HepG2 (cell line): ENCODE results near the gene ACSM2B. TPM values are rescaled to one million over a fixed set of nuclear protein-coding genes. Genes with fewer than 3 reads are reported as not detected.

ENCODE experiments used
- AGO1 ChIP-seq: fragments of 200-400 bp; formaldehyde crosslinking; IDR thresholded peaks from 2 replicates; pipeline ENCODE4 v1.6.1; 2017; ENCODE audit warnings: mild to moderate bottlenecking, low read depth, low read length, moderate library complexity; ENCODE audit not compliant: poor library complexity, severe bottlenecking
- ASH2L ChIP-seq: fragments of 300-600, 200-600 bp; sonication (generic); IDR thresholded peaks from 2 replicates; pipeline ENCODE4 v1.7.0; 2017; ENCODE audit warnings: low read depth, mild to moderate bottlenecking, moderate library complexity, mixed read lengths, low read length; ENCODE audit not compliant: insufficient read length
- CEBPG ChIP-seq: IDR thresholded peaks from 2 replicates; pipeline ENCODE4 v1.6.1; 2016
- CHD2 ChIP-seq: IDR thresholded peaks from 2 replicates; pipeline ENCODE4 v1.6.1; 2011; ENCODE audit warnings: low read depth, low read length, improper control_type of control experiment
- ELF3 ChIP-seq: IDR thresholded peaks from 2 replicates; pipeline ENCODE4 v1.6.1; 2016; ENCODE audit warnings: missing genetic modification reagents, missing compliant biosample characterization
- FOXJ3 ChIP-seq: sonication (generic); formaldehyde crosslinking; IDR thresholded peaks from 2 replicates; pipeline ENCODE4 v1.4.0; 2020; ENCODE audit warnings: missing genetic modification reagents, mild to moderate bottlenecking, borderline replicate concordance
- GZF1 ChIP-seq: sonication (generic); formaldehyde crosslinking; IDR thresholded peaks from 2 replicates; pipeline ENCODE4 v1.5.1; 2020; ENCODE audit warnings: mild to moderate bottlenecking, missing genetic modification reagents
- HDAC1 ChIP-seq: sonication (generic); formaldehyde crosslinking; IDR thresholded peaks from 2 replicates; pipeline ENCODE4 v1.5.1; 2020; ENCODE audit warnings: mild to moderate bottlenecking, missing genetic modification reagents
- HOMEZ ChIP-seq: IDR thresholded peaks from 2 replicates; pipeline ENCODE4 v1.6.1; 2016; ENCODE audit warnings: low read depth
- JARID2 ChIP-seq: sonication (generic); formaldehyde crosslinking; IDR thresholded peaks from 2 replicates; pipeline ENCODE4 v1.8.1; 2023; ENCODE audit warnings: missing genetic modification reagents, inconsistent platforms; ENCODE audit not compliant: insufficient replicate concordance
- LRRFIP1 ChIP-seq: sonication (generic); formaldehyde crosslinking; conservative IDR thresholded peaks from 2 replicates; pipeline ENCODE4 v1.4.0; 2020; ENCODE audit warnings: missing genetic modification reagents
- NBN ChIP-seq: fragments of 450-650 bp; conservative IDR thresholded peaks from 2 replicates; pipeline ENCODE4 v1.6.1; 2017
- SOX13 ChIP-seq, 3 experiments: fragments of 450-650 bp in 1 of 3; sonication (generic) in 1 of 3; formaldehyde crosslinking in 1 of 3; IDR thresholded peaks in 2 of 3; conservative IDR thresholded peaks in 1 of 3; 2 replicates each; pipeline versions ENCODE4 v1.5.0 to v1.6.1; 2016 to 2020; ENCODE audit warnings: antibody characterized with exemption in 1 of 3, mild to moderate bottlenecking in 1 of 3, missing compliant biosample characterization in 1 of 3, missing genetic modification reagents in 1 of 3, moderate library complexity in 1 of 3
- ZNF263 ChIP-seq: sonication (generic); formaldehyde crosslinking; IDR thresholded peaks from 2 replicates; pipeline ENCODE4 v1.4.0; 2020; ENCODE audit warnings: missing genetic modification reagents
- ZNF276 ChIP-seq: sonication (generic); formaldehyde crosslinking; IDR thresholded peaks from 2 replicates; pipeline ENCODE4 v1.4.0; 2020; ENCODE audit warnings: mild to moderate bottlenecking, low read depth, missing genetic modification reagents
- ZNF331 ChIP-seq: sonication (generic); formaldehyde crosslinking; IDR thresholded peaks from 2 replicates; pipeline ENCODE4 v1.4.0; 2020; ENCODE audit warnings: missing genetic modification reagents
- ZNF343 ChIP-seq: sonication (generic); formaldehyde crosslinking; IDR thresholded peaks from 2 replicates; pipeline ENCODE4 v1.4.0; 2020; ENCODE audit warnings: mild to moderate bottlenecking, missing genetic modification reagents
- ZNF431 ChIP-seq: sonication (generic); formaldehyde crosslinking; IDR thresholded peaks from 2 replicates; pipeline ENCODE4 v1.9.0; 2022; ENCODE audit warnings: missing genetic modification reagents, low read depth, mild to moderate bottlenecking, borderline replicate concordance
- ZNF644 ChIP-seq: IDR thresholded peaks from 2 replicates; pipeline ENCODE4 v1.6.1; 2016; ENCODE audit warnings: low read depth
- polyA plus RNA-seq, 8 experiments: library from polyadenylated mRNA; depleted of rRNA in 3 of 8; stranded (reverse) in 7 of 8; unstranded in 1 of 8; fragments of >200 nt; fragmentation: Illumina TruSeq in 4 of 8; extraction: Trizol in 4 of 8; gene quantifications; 2 replicates each; pipeline versions ENCODE4 v1.2.1 to v1.2.3, GENCODE V29; 2011 to 2016; ENCODE audit warnings: low read depth in 4 of 8, missing spikeins in 1 of 8, mixed read lengths in 1 of 8; ENCODE audit not compliant: insufficient read depth in 1 of 8
- total RNA-seq, 5 experiments: library from RNA; depleted of rRNA; stranded (reverse); fragments of >200 nt; fragmentation: Illumina TruSeq; extraction: Trizol; gene quantifications; 2 replicates each; pipeline ENCODE4 v1.2.3, GENCODE V29; 2016; ENCODE audit warnings: low read depth in 1 of 5
- TF ChIP-seq, protein P1 (sequence below): sonication (generic); formaldehyde crosslinking; IDR thresholded peaks from 2 replicates; pipeline ENCODE4 v1.4.0; 2020; ENCODE audit warnings: mild to moderate bottlenecking, missing genetic modification reagents

ACSM2B gene
- total and polyA plus RNA-seq, 2 of the 13 experiments (the other 11 are each of a cell fraction or from before 2014, with no cell fraction given): 22.9 to 34.0 TPM

DNA sequence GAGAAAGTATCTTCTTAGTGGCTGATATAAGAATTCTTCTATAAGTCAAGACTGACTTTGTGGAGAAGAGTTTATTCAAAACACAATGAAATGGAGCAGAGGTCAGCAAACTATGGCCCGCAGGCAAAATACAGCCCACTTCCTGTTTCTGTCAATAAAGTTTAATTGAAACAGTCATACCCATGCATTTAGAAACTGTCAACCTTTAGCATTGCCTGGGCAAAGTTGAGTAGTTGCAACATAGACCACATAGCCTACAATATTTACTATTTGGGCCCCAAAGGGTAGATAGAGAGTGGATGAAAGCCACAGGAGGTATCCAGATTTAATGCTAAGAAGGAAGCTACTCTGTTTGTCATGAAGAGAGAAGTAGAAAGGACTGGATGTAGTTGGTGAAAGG lies 38.0 kb downstream of the ACSM2B start (continued):
- TF ChIP-seq SOX13 (IDR thresholded peaks at IDR 0.05) (peak; percentile 31; the same call in 1 of the 2 replicates), SOX13 (CRISPR knock-in tag; conservative IDR thresholded peaks at IDR 0.05 in 1 of 2, IDR thresholded peaks at IDR 0.05 in 1 of 2) (peak in 1 of 2 experiments; percentile 52; a peak in 1 of 4 replicates), NBN (no peak), JARID2 (CRISPR knock-in tag) (no peak), ZNF431 (CRISPR knock-in tag) (no peak), HDAC1 (CRISPR knock-in tag) (peak; percentile 65; the same call in 1 of the 2 replicates), CHD2 (no peak), HOMEZ (peak; percentile 76; the same call in 1 of the 2 replicates), LRRFIP1 (no peak), ZNF644 (peak; percentile 81; the same call in 1 of the 2 replicates), ASH2L (peak; percentile 53), FOXJ3 (CRISPR knock-in tag) (peak; percentile 48; the same call in 1 of the 2 replicates), ZNF331 (CRISPR knock-in tag) (peak; percentile 54; the same call in 1 of the 2 replicates), AGO1 (no peak), CEBPG (peak; percentile 81), ELF3 (CRISPR knock-in tag) (peak; percentile 71), ZNF343 (CRISPR knock-in tag) (no peak), ZNF276 (CRISPR knock-in tag) (no peak), ZNF263 (no peak), GZF1 (no peak)
- TF ChIP-seq, protein P1, sequence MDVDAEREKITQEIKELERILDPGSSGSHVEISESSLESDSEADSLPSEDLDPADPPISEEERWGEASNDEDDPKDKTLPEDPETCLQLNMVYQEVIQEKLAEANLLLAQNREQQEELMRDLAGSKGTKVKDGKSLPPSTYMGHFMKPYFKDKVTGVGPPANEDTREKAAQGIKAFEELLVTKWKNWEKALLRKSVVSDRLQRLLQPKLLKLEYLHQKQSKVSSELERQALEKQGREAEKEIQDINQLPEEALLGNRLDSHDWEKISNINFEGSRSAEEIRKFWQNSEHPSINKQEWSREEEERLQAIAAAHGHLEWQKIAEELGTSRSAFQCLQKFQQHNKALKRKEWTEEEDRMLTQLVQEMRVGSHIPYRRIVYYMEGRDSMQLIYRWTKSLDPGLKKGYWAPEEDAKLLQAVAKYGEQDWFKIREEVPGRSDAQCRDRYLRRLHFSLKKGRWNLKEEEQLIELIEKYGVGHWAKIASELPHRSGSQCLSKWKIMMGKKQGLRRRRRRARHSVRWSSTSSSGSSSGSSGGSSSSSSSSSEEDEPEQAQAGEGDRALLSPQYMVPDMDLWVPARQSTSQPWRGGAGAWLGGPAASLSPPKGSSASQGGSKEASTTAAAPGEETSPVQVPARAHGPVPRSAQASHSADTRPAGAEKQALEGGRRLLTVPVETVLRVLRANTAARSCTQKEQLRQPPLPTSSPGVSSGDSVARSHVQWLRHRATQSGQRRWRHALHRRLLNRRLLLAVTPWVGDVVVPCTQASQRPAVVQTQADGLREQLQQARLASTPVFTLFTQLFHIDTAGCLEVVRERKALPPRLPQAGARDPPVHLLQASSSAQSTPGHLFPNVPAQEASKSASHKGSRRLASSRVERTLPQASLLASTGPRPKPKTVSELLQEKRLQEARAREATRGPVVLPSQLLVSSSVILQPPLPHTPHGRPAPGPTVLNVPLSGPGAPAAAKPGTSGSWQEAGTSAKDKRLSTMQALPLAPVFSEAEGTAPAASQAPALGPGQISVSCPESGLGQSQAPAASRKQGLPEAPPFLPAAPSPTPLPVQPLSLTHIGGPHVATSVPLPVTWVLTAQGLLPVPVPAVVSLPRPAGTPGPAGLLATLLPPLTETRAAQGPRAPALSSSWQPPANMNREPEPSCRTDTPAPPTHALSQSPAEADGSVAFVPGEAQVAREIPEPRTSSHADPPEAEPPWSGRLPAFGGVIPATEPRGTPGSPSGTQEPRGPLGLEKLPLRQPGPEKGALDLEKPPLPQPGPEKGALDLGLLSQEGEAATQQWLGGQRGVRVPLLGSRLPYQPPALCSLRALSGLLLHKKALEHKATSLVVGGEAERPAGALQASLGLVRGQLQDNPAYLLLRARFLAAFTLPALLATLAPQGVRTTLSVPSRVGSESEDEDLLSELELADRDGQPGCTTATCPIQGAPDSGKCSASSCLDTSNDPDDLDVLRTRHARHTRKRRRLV (CRISPR knock-in tag): no peak
